KOPT-K1 (cell line): ENCODE results near the gene DOLPP1.
"Not testable (repeated sequence)": the region's sequence is repeated elsewhere in the genome, so short reads cannot be mapped to it uniquely, and the experiment has no call there.

ENCODE experiments used
- H3K27ac ChIP-seq: fragments of 200-600 bp; sonication (generic); 2 replicates; pipeline ENCODE4 v1.5.1; 2016; ENCODE audit warnings: antibody characterized with exemption, mild to moderate bottlenecking, low read depth, low read length; ENCODE audit not compliant: poor library complexity, severe bottlenecking
- H3K36me3 ChIP-seq: fragments of 200-600 bp; sonication (generic); 2 replicates; pipeline ENCODE4 v1.5.1; 2017; ENCODE audit warnings: antibody characterized with exemption, mild to moderate bottlenecking, low read length, moderate library complexity; ENCODE audit not compliant: insufficient read depth
- H3K9me3 ChIP-seq: fragments of 200-600 bp; sonication (generic); 2 replicates; pipeline ENCODE4 v1.5.1; 2017; ENCODE audit warnings: antibody characterized with exemption, low read length, mild to moderate bottlenecking; ENCODE audit not compliant: insufficient read depth, poor library complexity, severe bottlenecking

DOLPP1 gene

GRCh38 chr9:129080601-129081387 is at the start of gene DOLPP1:
TSS of gene DOLPP1 (plus strand) at chr9:129081111. CDS start at chr9:129081132, 21 bp downstream.
- Histone ChIP-seq H3K9me3 (no peaks in the 10 kb centered on the region), H3K36me3 (peaks cover 16% of the 10 kb centered on the region), H3K27ac (peak within 1 kb of the TSS; percentile 70)

- H3K27ac ChIP-seq = no peak overlapping the region
- H3K36me3 ChIP-seq = no peaks in the 10 kb centered on the region
Observed at GRCh38 chr9:129031514-129031913, 49.4 kb upstream of the DOLPP1 start.

GRCh38 chr9:129032541-129033159 is 48.3 kb upstream of the DOLPP1 start:
- Histone ChIP-seq H3K27ac (no peak overlapping the region), H3K9me3 (no peaks in the 10 kb centered on the region), H3K36me3 (no peaks in the 10 kb centered on the region)

More at GRCh38 chr9:129031514-129031913, 49.4 kb upstream of the DOLPP1 start:
- no peaks in the 10 kb centered on the region for H3K9me3 ChIP-seq

GRCh38 chr9:129033216-129033615 is 47.7 kb upstream of the DOLPP1 start:
- H3K27ac ChIP-seq = no peak overlapping the region
- H3K9me3 ChIP-seq = no peaks in the 10 kb centered on the region
- no peaks in the 10 kb centered on the region for H3K36me3 ChIP-seq

- H3K9me3 ChIP-seq, H3K36me3 ChIP-seq: not testable (repeated sequence)
- H3K27ac ChIP-seq = peak overlapping the region; percentile 71
Observed at GRCh38 chr9:129035838-129036237, 45.1 kb upstream of the DOLPP1 start.

- Histone ChIP-seq H3K9me3 (no peaks in the 10 kb centered on the region), H3K27ac (peak within 1 kb of the TSS; percentile 71), H3K36me3 (peaks cover 10% of the 10 kb centered on the region; the same call in 1 of the 2 replicates)
Observed at GRCh38 chr9:129036241-129036922, 44.5 kb upstream of the DOLPP1 start, which contains the start of gene MIGA2. TSS of gene MIGA2 (plus strand) at chr9:129036626. CDS start at chr9:129040595, 3,969 bp downstream.

- no peaks in the 10 kb centered on the region for H3K9me3 ChIP-seq
- peaks cover 18% of the 10 kb centered on the region; the same call in 1 of the 2 replicates for H3K36me3 ChIP-seq
- H3K27ac ChIP-seq = peak overlapping the region; percentile 71
Observed at GRCh38 chr9:129036923-129037766, 43.8 kb upstream of the DOLPP1 start.

- no peak overlapping the region for H3K27ac ChIP-seq
- H3K36me3 ChIP-seq = peaks cover 24% of the 10 kb centered on the region; the same call in 1 of the 2 replicates
- no peaks in the 10 kb centered on the region for H3K9me3 ChIP-seq
Observed at GRCh38 chr9:129037767-129038098, 43.2 kb upstream of the DOLPP1 start.

- no peak overlapping the region for H3K27ac ChIP-seq
- H3K9me3 ChIP-seq = no peaks in the 10 kb centered on the region
- H3K36me3 ChIP-seq = peaks cover 26% of the 10 kb centered on the region; the same call in 1 of the 2 replicates
Observed at GRCh38 chr9:129038109-129038852, 42.6 kb upstream of the DOLPP1 start.

GRCh38 chr9:129040113-129040643 is 40.7 kb upstream of the DOLPP1 start:
- Histone ChIP-seq H3K36me3 (peaks cover 36% of the 10 kb centered on the region; the same call in 1 of the 2 replicates), H3K27ac (no peak overlapping the region), H3K9me3 (no peaks in the 10 kb centered on the region)

- peaks cover 42% of the 10 kb centered on the region; the same call in 1 of the 2 replicates for H3K36me3 ChIP-seq
- H3K9me3 ChIP-seq = no peaks in the 10 kb centered on the region
- no peak overlapping the region for H3K27ac ChIP-seq
Observed at GRCh38 chr9:129042016-129042415, 38.9 kb upstream of the DOLPP1 start.

GRCh38 chr9:129052592-129052991 is 28.3 kb upstream of the DOLPP1 start:
- peaks cover 40% of the 10 kb centered on the region; the same call in 1 of the 2 replicates for H3K36me3 ChIP-seq

GRCh38 chr9:129053020-129053419 is 27.9 kb upstream of the DOLPP1 start:
- peaks cover 38% of the 10 kb centered on the region; the same call in 1 of the 2 replicates for H3K36me3 ChIP-seq
- no peaks in the 10 kb centered on the region for H3K9me3 ChIP-seq
- H3K27ac ChIP-seq = no peak overlapping the region

More at GRCh38 chr9:129052592-129052991, 28.3 kb upstream of the DOLPP1 start:
- H3K27ac ChIP-seq = no peak overlapping the region
- no peaks in the 10 kb centered on the region for H3K9me3 ChIP-seq
